Measurements from ENCODE around the gene ARL2BP.

GRCh38 chr16:57284952-57285363, 39.9 kb downstream of the ARL2BP start:
- TF ChIP-seq, protein P1, sequence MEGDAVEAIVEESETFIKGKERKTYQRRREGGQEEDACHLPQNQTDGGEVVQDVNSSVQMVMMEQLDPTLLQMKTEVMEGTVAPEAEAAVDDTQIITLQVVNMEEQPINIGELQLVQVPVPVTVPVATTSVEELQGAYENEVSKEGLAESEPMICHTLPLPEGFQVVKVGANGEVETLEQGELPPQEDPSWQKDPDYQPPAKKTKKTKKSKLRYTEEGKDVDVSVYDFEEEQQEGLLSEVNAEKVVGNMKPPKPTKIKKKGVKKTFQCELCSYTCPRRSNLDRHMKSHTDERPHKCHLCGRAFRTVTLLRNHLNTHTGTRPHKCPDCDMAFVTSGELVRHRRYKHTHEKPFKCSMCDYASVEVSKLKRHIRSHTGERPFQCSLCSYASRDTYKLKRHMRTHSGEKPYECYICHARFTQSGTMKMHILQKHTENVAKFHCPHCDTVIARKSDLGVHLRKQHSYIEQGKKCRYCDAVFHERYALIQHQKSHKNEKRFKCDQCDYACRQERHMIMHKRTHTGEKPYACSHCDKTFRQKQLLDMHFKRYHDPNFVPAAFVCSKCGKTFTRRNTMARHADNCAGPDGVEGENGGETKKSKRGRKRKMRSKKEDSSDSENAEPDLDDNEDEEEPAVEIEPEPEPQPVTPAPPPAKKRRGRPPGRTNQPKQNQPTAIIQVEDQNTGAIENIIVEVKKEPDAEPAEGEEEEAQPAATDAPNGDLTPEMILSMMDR (conservative IDR thresholded peaks at IDR 0.05 in 1 of 2, IDR thresholded peaks at IDR 0.05 in 1 of 2; ENCODE audit: extremely low read depth in 1 of 2, insufficient read depth in 1 of 2, low read depth in 1 of 2, low read length in 2 of 2), result no peak
- TF ChIP-seq EZH2 (IDR thresholded peaks at IDR 0.05; ENCODE audit: borderline replicate concordance, low read length), result no peak

All from mammary epithelial cell (primary cell).